LNCAP (cell line): ENCODE data around the gene PTK6.

Experiments used
- CTCF ChIP-seq: fragments of 450-650 bp; IDR thresholded peaks from 2 replicates; pipeline ENCODE4 v1.5.1; 2017; ENCODE audit warnings: mild to moderate bottlenecking

The PTK6 gene

GRCh38 chr20:63536997-63537524, at the start of gene PTK6:
PTK6 (minus strand) TSS chr20:63537376; CDS start chr20:63537314, 62 bp downstream.
- no peak for TF ChIP-seq CTCF

- no peak for TF ChIP-seq CTCF
These were observed 49.6 kb upstream of the PTK6 start for GRCh38 chr20:63586797-63587196.

GRCh38 chr20:63585616-63586565, 48.7 kb upstream of the PTK6 start:
- TF ChIP-seq CTCF = no peak

- TF ChIP-seq CTCF = no peak
These were observed 45.3 kb upstream of the PTK6 start for GRCh38 chr20:63582382-63583063.

- TF ChIP-seq CTCF = peak; percentile 11; the same call in 1 of the 2 replicates
These were observed 43.8 kb upstream of the PTK6 start for GRCh38 chr20:63580796-63581461.

- TF ChIP-seq CTCF = no peak
These were observed 42.0 kb upstream of the PTK6 start for GRCh38 chr20:63579017-63579694.
